H1 (cell line): ENCODE results near the gene SF3A2. TPM values are rescaled to one million over a fixed set of nuclear protein-coding genes. Genes with fewer than 3 reads are reported as not detected.

Experiments
- CTCF ChIA-PET: fragments of 300-600 bp; sonication (Branson Sonifier 250); formaldehyde crosslinking; loops from one replicate; lab custom pipeline; 2021; ENCODE audit not compliant: partially characterized antibody; lab: Charles Lee
- POLR2A ChIA-PET: fragments of 300-600 bp; sonication (Branson Sonifier 250); formaldehyde crosslinking; loops from one replicate; lab custom pipeline; 2021; ENCODE audit warnings: inconsistent platforms; ENCODE audit not compliant: partially characterized antibody; lab: Charles Lee
- DNase-seq, 2 experiments: peaks; one replicate each; pipeline versions ENCODE4 v3.0.0 to v3.0.0-alpha.2; 2010 to 2022; ENCODE audit warnings: low spot score in 2 of 2, low read depth in 1 of 2, mixed read lengths in 1 of 2
- FAIRE-seq: peaks from 2 replicates; lab custom pipeline; 2011; peaks lifted over from hg19 to GRCh38; lab: Jason Lieb, UNC
- H2AFZ ChIP-seq: 2 replicates; pipeline ENCODE4 v1.8.1; 2012; ENCODE audit warnings: low read length, inconsistent platforms
- H2AK5ac ChIP-seq: 2 replicates; pipeline ENCODE4 v1.6.1; 2013; ENCODE audit warnings: low read depth, low read length
- H2BK120ac ChIP-seq: replicated peaks from 2 replicates; pipeline ENCODE3; 2013; ENCODE audit warnings: low read depth, low read length, inconsistent platforms
- H2BK12ac ChIP-seq: 2 replicates; pipeline ENCODE4 v1.6.1; 2013; ENCODE audit warnings: low read depth, low read length
- H2BK15ac ChIP-seq: 2 replicates; pipeline ENCODE4 v1.6.1; 2013; ENCODE audit warnings: low read length
- H2BK20ac ChIP-seq: 2 replicates; pipeline ENCODE4 v1.6.1; 2013; ENCODE audit warnings: low read length
- H2BK5ac ChIP-seq: 2 replicates; pipeline ENCODE4 v1.6.1; 2013; ENCODE audit warnings: low read depth, low read length
- H3K14ac ChIP-seq: 2 replicates; pipeline ENCODE4 v1.6.1; 2013; ENCODE audit warnings: inconsistent platforms; ENCODE audit not compliant: insufficient read length
- H3K18ac ChIP-seq: 2 replicates; pipeline ENCODE4 v1.6.1; 2013; ENCODE audit warnings: low read length; ENCODE audit errors: extremely low read depth
- H3K23ac ChIP-seq: 2 replicates; pipeline ENCODE4 v1.6.1; 2013; ENCODE audit warnings: inconsistent platforms; ENCODE audit not compliant: insufficient read length
- H3K23me2 ChIP-seq: 2 replicates; pipeline ENCODE4 v1.6.1; 2013; ENCODE audit warnings: low read depth, low read length
- H3K27ac ChIP-seq: 2 replicates; pipeline ENCODE4 v1.6.1; 2011; ENCODE audit warnings: low read depth, low read length, inconsistent platforms
- H3K27me3 ChIP-seq, 4 experiments: replicated peaks in 1 of 4; 1 replicate in 1 of 4; 2 replicates in 3 of 4; pipeline versions ENCODE4 v1.6.1 to v1.8.1; 2011 to 2013; ENCODE audit warnings: low read length in 3 of 4, mild to moderate bottlenecking in 3 of 4, inconsistent platforms in 2 of 4, mixed read lengths in 2 of 4, moderate library complexity in 1 of 4; ENCODE audit not compliant: control insufficient read depth in 3 of 4, insufficient read depth in 3 of 4; ENCODE audit errors: extremely low read depth in 1 of 4
- H3K36me3 ChIP-seq, 4 experiments: 2 replicates each; pipeline versions ENCODE4 v1.6.1 to v1.8.1; 2011 to 2013; ENCODE audit warnings: mild to moderate bottlenecking in 4 of 4, low read length in 3 of 4, moderate library complexity in 2 of 4, control low read depth in 1 of 4, inconsistent platforms in 1 of 4; ENCODE audit not compliant: insufficient read depth in 4 of 4, control insufficient read depth in 2 of 4
- H3K4ac ChIP-seq: replicated peaks from 2 replicates; pipeline ENCODE3; 2013; ENCODE audit warnings: low read length, low read depth, mixed read lengths, inconsistent platforms; ENCODE audit not compliant: insufficient read length
- H3K4me1 ChIP-seq, 4 experiments: replicated peaks in 1 of 4; 1 replicate in 1 of 4; 2 replicates in 3 of 4; pipeline versions ENCODE4 v1.6.1 to v1.8.1; 2011 to 2013; ENCODE audit warnings: low read length in 3 of 4, inconsistent platforms in 2 of 4, mixed read lengths in 1 of 4; ENCODE audit not compliant: insufficient read depth in 4 of 4, control insufficient read depth in 3 of 4
- H3K4me2 ChIP-seq, 2 experiments: 2 replicates each; pipeline versions ENCODE4 v1.6.1 to v1.8.1; 2011 to 2013; ENCODE audit warnings: low read depth in 2 of 2, low read length in 2 of 2, control low read depth in 1 of 2, inconsistent platforms in 1 of 2, mild to moderate bottlenecking in 1 of 2; ENCODE audit not compliant: insufficient read depth in 1 of 2
- H3K4me3 ChIP-seq, 4 experiments: fragments of 200-600, 300-600 bp in 1 of 4; sonication (generic), shearing (Covaris generic), sonication (Bioruptor Twin) in 1 of 4; 2 replicates each; pipeline versions ENCODE4 v1.5.1 to v1.8.1; 2011 to 2016; ENCODE audit warnings: low read length in 4 of 4, low read depth in 3 of 4, control low read depth in 2 of 4, inconsistent platforms in 2 of 4, mild to moderate bottlenecking in 2 of 4, mixed read lengths in 1 of 4, moderate library complexity in 1 of 4; ENCODE audit not compliant: insufficient read depth in 2 of 4; ENCODE audit errors: extremely low read depth in 1 of 4
- H3K56ac ChIP-seq: replicated peaks from 2 replicates; pipeline ENCODE3; 2013; ENCODE audit warnings: low read depth, mild to moderate bottlenecking, mixed read lengths, low read length, inconsistent platforms; ENCODE audit not compliant: insufficient read length
- H3K79me1 ChIP-seq: 2 replicates; pipeline ENCODE4 v1.6.1; 2013; ENCODE audit warnings: low read depth, low read length, control low read depth
- H3K79me2 ChIP-seq, 2 experiments: 2 replicates each; pipeline versions ENCODE4 v1.6.1 to v1.8.1; 2012 to 2013; ENCODE audit warnings: low read length in 2 of 2, mild to moderate bottlenecking in 2 of 2, inconsistent platforms in 1 of 2; ENCODE audit not compliant: insufficient read depth in 2 of 2, control insufficient read depth in 1 of 2
- H3K9ac ChIP-seq, 4 experiments: replicated peaks in 1 of 4; 1 replicate in 1 of 4; 2 replicates in 3 of 4; pipeline versions ENCODE4 v1.6.1 to v1.8.1; 2011 to 2013; ENCODE audit warnings: low read depth in 3 of 4, low read length in 3 of 4, control low read depth in 2 of 4, mild to moderate bottlenecking in 2 of 4, moderate library complexity in 2 of 4, inconsistent platforms in 1 of 4; ENCODE audit errors: extremely low read depth in 1 of 4
- H3K9me3 ChIP-seq, 2 experiments: 2 replicates each; pipeline versions ENCODE4 v1.6.1 to v1.8.1; 2012 to 2013; ENCODE audit warnings: mild to moderate bottlenecking in 2 of 2, moderate library complexity in 2 of 2, control low read depth in 1 of 2, inconsistent platforms in 1 of 2, low read depth in 1 of 2, low read length in 1 of 2, mixed read lengths in 1 of 2; ENCODE audit not compliant: insufficient read depth in 2 of 2
- H4K20me1 ChIP-seq, 2 experiments: replicated peaks in 1 of 2; 2 replicates each; pipeline versions ENCODE3 to v1.8.1; 2011 to 2013; ENCODE audit warnings: inconsistent platforms in 2 of 2, low read length in 2 of 2, mild to moderate bottlenecking in 1 of 2; ENCODE audit not compliant: insufficient read depth in 2 of 2, control insufficient read depth in 1 of 2
- H4K5ac ChIP-seq: 2 replicates; pipeline ENCODE4 v1.6.1; 2013; ENCODE audit warnings: low read length, low read depth, mixed read lengths, inconsistent platforms; ENCODE audit not compliant: insufficient read length
- H4K8ac ChIP-seq: 2 replicates; pipeline ENCODE4 v1.8.0; 2013; ENCODE audit warnings: mild to moderate bottlenecking, moderate library complexity, low read length, inconsistent platforms; ENCODE audit not compliant: insufficient read depth; ENCODE audit errors: extremely low read depth
- H4K91ac ChIP-seq: replicated peaks from 2 replicates; pipeline ENCODE3; 2013; ENCODE audit warnings: low read length, mixed read lengths, inconsistent platforms; ENCODE audit not compliant: insufficient read length
- BCL11A ChIP-seq, 2 experiments: IDR thresholded peaks; one replicate each; pipeline ENCODE4 v1.6.1; 2011; ENCODE audit warnings: low read depth in 2 of 2, low read length in 2 of 2, mild to moderate bottlenecking in 2 of 2
- EZH2 ChIP-seq: fragments of 200-600 bp; sonication (generic); IDR thresholded peaks from 2 replicates; pipeline ENCODE4 v1.7.1; 2012; ENCODE audit warnings: low read depth, mild to moderate bottlenecking, moderate library complexity, low read length, inconsistent platforms; ENCODE audit not compliant: severe bottlenecking
- HDAC6 ChIP-seq: IDR thresholded peaks from one replicate; pipeline ENCODE4 v1.7.1; 2012; ENCODE audit warnings: low read depth, mild to moderate bottlenecking, inconsistent platforms, low read length, moderate library complexity
- WGBS, 2 experiments: shearing (Covaris generic) in 1 of 2; methylation state at CpG; one replicate each; pipeline versions ENCODE4 v1.1.6 to v1.1.7; 2013 to 2015; ENCODE audit warnings: low lambda C conversion rate in 2 of 2, mixed read lengths in 2 of 2, inconsistent platforms in 1 of 2, low coverage in 1 of 2, missing lambda C conversion rate in 1 of 2; ENCODE audit not compliant: insufficient replicate concordance in 2 of 2, insufficient coverage in 1 of 2, insufficient read length in 1 of 2; ENCODE audit errors: extremely low coverage in 1 of 2, missing lambda C conversion rate in 1 of 2; 5-methylcytosine and 5-hydroxymethylcytosine counted together
- polyA plus RNA-seq, 7 experiments: library from polyadenylated mRNA; depleted of rRNA in 3 of 7; stranded (reverse) in 5 of 7; unstranded in 2 of 7; fragments of >200 nt in 5 of 7; fragments of 200-250 nt in 2 of 7; gene quantifications; 1 replicate in 5 of 7; 2 replicates in 1 of 7; 4 replicates in 1 of 7; pipeline versions ENCODE4 v1.2.1 to v1.2.3, GENCODE V29; 2011 to 2013; ENCODE audit warnings: missing spikeins in 2 of 7, mixed read lengths in 2 of 7
- total RNA-seq: library from RNA; stranded (reverse); fragmentation: NEBNext Ultra II Directional; extraction: Animal tissue kit (Norgen Biotek cat#: 25700); gene quantifications from 2 replicates; pipeline ENCODE4 v1.2.1, GENCODE V29; 2021

The SF3A2 gene
- total and polyA plus RNA-seq, 2 of the 8 experiments (the other 6 are each of a cell fraction or from before 2014, with no cell fraction given): 15.3 to 146 TPM

GRCh38 chr19:2219726-2220125 lies 16.9 kb upstream of the SF3A2 start:
- H4K91ac ChIP-seq: no peak overlapping the region
- CTCF ChIA-PET: interaction anchor here (1.1 to 2.6 kb wide), 5 partner anchors 8 to 64 kb away, joined by 3 to 9 read pairs (median 4); no protein-coding TSS in a partner anchor
- H3K4ac ChIP-seq: no peak overlapping the region
- H2AFZ ChIP-seq: no peak overlapping the region
- FAIRE-seq (no peak), DNase-seq (no peak)
- H3K9me3 ChIP-seq: no peaks in the 10 kb centered on the region
- no peaks in the 10 kb centered on the region for H3K27me3 ChIP-seq
- no peak overlapping the region for H2BK15ac ChIP-seq
- no peak overlapping the region for H4K5ac ChIP-seq
- H2BK20ac ChIP-seq: no peak overlapping the region
- peaks cover 0 to 9% of the 10 kb centered on the region in 2 experiments for H4K20me1 ChIP-seq
- no peak overlapping the region for H4K8ac ChIP-seq
- no peak overlapping the region for H3K56ac ChIP-seq
- H3K9ac ChIP-seq: no peak overlapping the region
- H2BK120ac ChIP-seq: no peak overlapping the region
- H3K27ac ChIP-seq: no peak overlapping the region; the same call in 1 of the 2 replicates
- peaks cover 7 to 39% (median 20%) of the 10 kb centered on the region in 4 experiments; a peak in 7 of 8 replicates for H3K36me3 ChIP-seq
- H3K4me2 ChIP-seq: no peak overlapping the region
- no peak overlapping the region for H2BK12ac ChIP-seq
- peak overlapping the region; percentile 52; the same call in 1 of the 2 replicates for H2BK5ac ChIP-seq
- H3K23ac ChIP-seq: no peak overlapping the region
- no peaks in the 10 kb centered on the region for H3K4me1 ChIP-seq
- no peaks in the 10 kb centered on the region for H3K23me2 ChIP-seq
- H3K14ac ChIP-seq: no peak overlapping the region
- no peaks in the 10 kb centered on the region for H3K79me1 ChIP-seq
- WGBS, 2 experiments: 95% methylated on average over 16 of the region's 21 CpGs; no CpG with 5 or more reads in 1 of the 2 experiments
- H2AK5ac ChIP-seq: no peak overlapping the region
- POLR2A ChIA-PET: interaction anchor here (5.6 kb wide), 1 partner anchor 11 kb away, joined by 34 read pairs; no protein-coding TSS in a partner anchor
- TF ChIP-seq EZH2 (no peak), HDAC6 (no peak), BCL11A (IDR thresholded peaks at IDR 0.05; ENCODE audit: low read depth in 2 of 2, low read length in 2 of 2) (no peak)
- H3K4me3 ChIP-seq: no peak overlapping the region
- H3K18ac ChIP-seq: no peak overlapping the region
- H3K79me2 ChIP-seq: no peaks in the 10 kb centered on the region
